Endothelial cell of umbilical vein (primary cell): ENCODE data around the gene AXIN2. TPM values are rescaled to one million over a fixed set of nuclear protein-coding genes. Genes with fewer than 3 reads are reported as not detected.

ENCODE experiments used
- BruUV-seq: library from RNA; stranded (reverse); fragments of 400-500 nt; replicated peaks from 2 replicates; lab custom pipeline; 2021; lab: Mats Ljungman, UMichigan
- CTCF ChIA-PET: fragments of 300-600, 350-600 bp; sonication (Branson Sonifier 250); formaldehyde crosslinking; loops from one replicate; lab custom pipeline; 2021; ENCODE audit warnings: antibody characterized with exemption, inconsistent platforms; lab: Charles Lee
- POLR2A ChIA-PET: fragments of 300-600, 350-600 bp; sonication (Branson Sonifier 250); formaldehyde crosslinking; loops from one replicate; lab custom pipeline; 2021; ENCODE audit warnings: antibody characterized with exemption, inconsistent platforms; lab: Charles Lee
- DNase-seq: peaks from one replicate; pipeline ENCODE4 v3.0.0-alpha.2; 2011; ENCODE audit warnings: low read depth, low spot score
- FAIRE-seq: peaks from 2 replicates; lab custom pipeline; 2011; peaks lifted over from hg19 to GRCh38; lab: Jason Lieb, UNC
- H2AFZ ChIP-seq: 2 replicates; pipeline ENCODE4 v1.6.0; 2012; ENCODE audit warnings: low read depth, low read length, control low read depth, inconsistent platforms
- H3K27ac ChIP-seq: 2 replicates; pipeline ENCODE4 v1.5.1; 2011; ENCODE audit warnings: low read depth, mild to moderate bottlenecking, control low read depth, low read length, moderate library complexity; ENCODE audit not compliant: insufficient read depth
- H3K27me3 ChIP-seq, 2 experiments: 2 replicates each; pipeline versions ENCODE4 v1.6.0 to v1.6.1; 2011; ENCODE audit warnings: low read length in 2 of 2, mixed read lengths in 1 of 2; ENCODE audit not compliant: control insufficient read depth in 2 of 2, insufficient read depth in 2 of 2
- H3K36me3 ChIP-seq, 2 experiments: 2 replicates in 1 of 2; 3 replicates in 1 of 2; pipeline ENCODE4 v1.5.1; 2011; ENCODE audit warnings: low read length in 2 of 2, mild to moderate bottlenecking in 1 of 2, moderate library complexity in 1 of 2; ENCODE audit not compliant: control insufficient read depth in 2 of 2, insufficient read depth in 2 of 2; ENCODE audit errors: extremely low read depth in 1 of 2
- H3K4me1 ChIP-seq: 3 replicates; pipeline ENCODE4 v1.5.1; 2011; ENCODE audit warnings: mild to moderate bottlenecking, low read length; ENCODE audit not compliant: control insufficient read depth, insufficient read depth; ENCODE audit errors: extremely low read depth
- H3K4me2 ChIP-seq: 2 replicates; pipeline ENCODE4 v1.6.1; 2011; ENCODE audit warnings: low read length, control low read depth, mixed read lengths; ENCODE audit not compliant: insufficient read depth
- H3K4me3 ChIP-seq, 3 experiments: fragments of 200-600 bp in 1 of 3; sonication (generic), shearing (Covaris generic) in 1 of 3; replicated peaks in 1 of 3; 2 replicates each; pipeline ENCODE4 v1.5.1; 2011 to 2016; ENCODE audit warnings: control low read depth in 3 of 3, low read length in 3 of 3, mild to moderate bottlenecking in 2 of 3, inconsistent platforms in 1 of 3, low read depth in 1 of 3, moderate library complexity in 1 of 3; ENCODE audit not compliant: insufficient read depth in 1 of 3
- H3K79me2 ChIP-seq: 2 replicates; pipeline ENCODE4 v1.6.0; 2012; ENCODE audit warnings: low read length, inconsistent platforms; ENCODE audit not compliant: control insufficient read depth, insufficient read depth
- H3K9ac ChIP-seq: replicated peaks from 2 replicates; pipeline ENCODE3; 2011; ENCODE audit warnings: low read length, control low read depth; ENCODE audit not compliant: insufficient read depth; ENCODE audit errors: extremely low read depth
- H3K9me1 ChIP-seq: replicated peaks from 3 replicates; pipeline ENCODE4 v1.6.0; 2011; ENCODE audit warnings: mild to moderate bottlenecking, low read length; ENCODE audit not compliant: control insufficient read depth, insufficient read depth; ENCODE audit errors: extremely low read depth
- H3K9me3 ChIP-seq: replicated peaks from 2 replicates; pipeline ENCODE4 v1.5.1; 2012; ENCODE audit warnings: low read length, inconsistent platforms; ENCODE audit not compliant: control insufficient read depth, insufficient read depth
- H4K20me1 ChIP-seq: replicated peaks from 2 replicates; pipeline ENCODE3; 2011; ENCODE audit warnings: mild to moderate bottlenecking, low read length; ENCODE audit not compliant: control insufficient read depth, insufficient read depth; ENCODE audit errors: extremely low read depth
- CTCF ChIP-seq, 2 donors: IDR thresholded peaks; 1 replicate in 1 of 2; 2 replicates in 1 of 2; pipeline ENCODE4 v1.5.1; 2011; ENCODE audit warnings: low read length in 2 of 2, mild to moderate bottlenecking in 2 of 2, moderate library complexity in 2 of 2, control low read depth in 1 of 2, inconsistent platforms in 1 of 2, low read depth in 1 of 2; ENCODE audit not compliant: insufficient read depth in 1 of 2; ENCODE audit errors: extremely low read depth in 1 of 2
- EZH2 ChIP-seq: IDR thresholded peaks from 2 replicates; pipeline ENCODE4 v1.6.1; 2012; ENCODE audit warnings: borderline replicate concordance, low read depth, mild to moderate bottlenecking, moderate library complexity, low read length, inconsistent platforms; ENCODE audit not compliant: severe bottlenecking
- FOS ChIP-seq: IDR thresholded peaks from 2 replicates; pipeline ENCODE4 v1.6.1; 2011; ENCODE audit warnings: mild to moderate bottlenecking, low read length, moderate library complexity, borderline replicate concordance; ENCODE audit not compliant: insufficient read depth
- GATA2 ChIP-seq: IDR thresholded peaks from 2 replicates; pipeline ENCODE4 v1.7.0; 2011; ENCODE audit warnings: low read depth, mild to moderate bottlenecking, moderate library complexity, mixed read lengths, low read length; ENCODE audit not compliant: insufficient read length, insufficient read depth
- JUN ChIP-seq: IDR thresholded peaks from 2 replicates; pipeline ENCODE4 v1.6.1; 2011; ENCODE audit warnings: borderline replicate concordance, low read depth; ENCODE audit not compliant: insufficient read length, insufficient read depth
- MAX ChIP-seq: IDR thresholded peaks from 2 replicates; pipeline ENCODE4 v1.6.1; 2011; ENCODE audit not compliant: insufficient read depth, insufficient read length
- MYC ChIP-seq: IDR thresholded peaks from one replicate; pipeline ENCODE4 v1.6.1; 2011; ENCODE audit warnings: mild to moderate bottlenecking, low read depth, low read length
- POLR2A ChIP-seq: IDR thresholded peaks from 2 replicates; pipeline ENCODE4 v1.6.1; 2012; ENCODE audit warnings: low read depth, mild to moderate bottlenecking, control low read depth, low read length
- POLR2AphosphoS5 ChIP-seq: IDR thresholded peaks from 2 replicates; pipeline ENCODE4 v1.6.1; 2012; ENCODE audit warnings: low read depth, mild to moderate bottlenecking, control low read depth, low read length, moderate library complexity; ENCODE audit not compliant: insufficient read depth
- dilution Hi-C: fragments of 300-500 bp; cut with MboI; formaldehyde crosslinking; loops from one replicate; pipeline ENCODE4 v1.15.0; 2019; ENCODE audit warnings: low sequenced_read_pairs; ENCODE audit not compliant: extremely low pct_ligation_motif_present
- intact Hi-C: fragments of 100-400 bp; cut with micrococcal nuclease; formaldehyde crosslinking; loops from one replicate; pipeline ENCODE4 v1.10.0; 2022
- polyA plus RNA-seq, 4 experiments: library from polyadenylated mRNA; depleted of rRNA in 3 of 4; stranded (reverse) in 3 of 4; unstranded in 1 of 4; fragments of >200 nt; gene quantifications; 2 replicates each; pipeline versions ENCODE4 v1.2.1 to v1.2.3, GENCODE V29; 2011 to 2012; ENCODE audit warnings: missing spikeins in 1 of 4
- total RNA-seq: library from RNA; stranded (reverse); gene quantifications from 2 replicates; pipeline ENCODE4 v1.2.3, GENCODE V29; 2021

Gene AXIN2
- total and polyA plus RNA-seq, 2 donors (not counting 3 experiments of a cell fraction or from before 2014, with no cell fraction given): 1.3 to 3.0 TPM

- TF ChIP-seq POLR2AphosphoS5: no peak
- TF ChIP-seq MAX: no peak
- no peak for TF ChIP-seq EZH2
- TF ChIP-seq GATA2: no peak
- no peak for TF ChIP-seq POLR2A
- no peak for TF ChIP-seq JUN
- TF ChIP-seq FOS: no peak
- no peak for TF ChIP-seq MYC
- TF ChIP-seq CTCF (IDR thresholded peaks at IDR 0.05; ENCODE audit: extremely low read depth in 1 of 2, insufficient read depth in 1 of 2, low read depth in 1 of 2, low read length in 2 of 2): no peak
- no peaks in the 10 kb centered on the region for H3K9me1 ChIP-seq
- FAIRE-seq: no peak
- H3K36me3 ChIP-seq: no peaks in the 10 kb centered on the region
- peaks cover 0 to under 1% of the 10 kb centered on the region in 2 experiments for H3K27me3 ChIP-seq
- H2AFZ ChIP-seq: no peak overlapping the region
- no peak for DNase-seq
- no peaks in the 10 kb centered on the region for H4K20me1 ChIP-seq
- no peak overlapping the region for H3K4me2 ChIP-seq
- BruUV-seq: no TSS peak
- no peak overlapping the region for H3K27ac ChIP-seq
- no peak overlapping the region for H3K9ac ChIP-seq
- dilution Hi-C loops: no loop called here
- no peak overlapping the region for H3K4me3 ChIP-seq
- no peaks in the 10 kb centered on the region for H3K79me2 ChIP-seq
- H3K4me1 ChIP-seq: no peaks in the 10 kb centered on the region
- intact Hi-C loops: no loop called here
- ChIA-PET CTCF (no interaction called here), POLR2A (no interaction called here)
- H3K9me3 ChIP-seq: no peaks in the 10 kb centered on the region
Observed at GRCh38 chr17:65504141-65504540, 57.3 kb downstream of the AXIN2 start.
